MV-4-11 (cell line): ENCODE results near the gene FLT4.
A peak's percentile ranks its signal among the peaks of the same experiment; 100 is the strongest.

ENCODE experiments used
- DNase-seq: peaks from one replicate; lab custom pipeline; 2025; lab: John Stamatoyannopoulos, UW

FLT4 gene

GRCh38 chr5:180607861-180608571 lies 41.4 kb downstream of the FLT4 start:
- no peak for DNase-seq

- no peak for DNase-seq
Measured at GRCh38 chr5:180606215-180606785, 43.1 kb downstream of the FLT4 start.

- DNase-seq, result peak; percentile 51
Measured at GRCh38 chr5:180605554-180606214, 43.7 kb downstream of the FLT4 start.

GRCh38 chr5:180604271-180604670 lies 45.1 kb downstream of the FLT4 start:
- DNase-seq, result no peak

- no peak for DNase-seq
Measured at GRCh38 chr5:180603076-180603594, 46.3 kb downstream of the FLT4 start.

GRCh38 chr5:180602481-180603075 lies 46.8 kb downstream of the FLT4 start:
- DNase-seq, result no peak

- no peak for DNase-seq
Measured at GRCh38 chr5:180601591-180602480, 47.6 kb downstream of the FLT4 start.

GRCh38 chr5:180600554-180601041 lies 48.8 kb downstream of the FLT4 start:
- no peak for DNase-seq

- DNase-seq, result peak; percentile 63
Measured at GRCh38 chr5:180599981-180600553, 49.3 kb downstream of the FLT4 start.

GRCh38 chr5:180599590-180599914 lies 49.8 kb downstream of the FLT4 start:
- DNase-seq, result no peak

- no peak for DNase-seq
Measured at GRCh38 chr5:180598797-180599589, 50.4 kb downstream of the FLT4 start.

GRCh38 chr5:180598316-180598701 lies 51.1 kb downstream of the FLT4 start:
- DNase-seq, result no peak

GRCh38 chr5:180596668-180597231 lies 52.6 kb downstream of the FLT4 start:
- DNase-seq, result no peak

- no peak for DNase-seq
Measured at GRCh38 chr5:180596115-180596667, 53.2 kb downstream of the FLT4 start.

GRCh38 chr5:180595381-180596114 lies 53.9 kb downstream of the FLT4 start:
- DNase-seq, result no peak

GRCh38 chr5:180595046-180595379 lies 54.4 kb downstream of the FLT4 start:
- no peak for DNase-seq

- DNase-seq, result no peak
Measured at GRCh38 chr5:180594311-180595045, 54.9 kb downstream of the FLT4 start.

GRCh38 chr5:180593446-180594206 lies 55.8 kb downstream of the FLT4 start:
- no peak for DNase-seq
